Measurements from ENCODE around the gene MSI2.

- TF ChIP-seq, protein P1, sequence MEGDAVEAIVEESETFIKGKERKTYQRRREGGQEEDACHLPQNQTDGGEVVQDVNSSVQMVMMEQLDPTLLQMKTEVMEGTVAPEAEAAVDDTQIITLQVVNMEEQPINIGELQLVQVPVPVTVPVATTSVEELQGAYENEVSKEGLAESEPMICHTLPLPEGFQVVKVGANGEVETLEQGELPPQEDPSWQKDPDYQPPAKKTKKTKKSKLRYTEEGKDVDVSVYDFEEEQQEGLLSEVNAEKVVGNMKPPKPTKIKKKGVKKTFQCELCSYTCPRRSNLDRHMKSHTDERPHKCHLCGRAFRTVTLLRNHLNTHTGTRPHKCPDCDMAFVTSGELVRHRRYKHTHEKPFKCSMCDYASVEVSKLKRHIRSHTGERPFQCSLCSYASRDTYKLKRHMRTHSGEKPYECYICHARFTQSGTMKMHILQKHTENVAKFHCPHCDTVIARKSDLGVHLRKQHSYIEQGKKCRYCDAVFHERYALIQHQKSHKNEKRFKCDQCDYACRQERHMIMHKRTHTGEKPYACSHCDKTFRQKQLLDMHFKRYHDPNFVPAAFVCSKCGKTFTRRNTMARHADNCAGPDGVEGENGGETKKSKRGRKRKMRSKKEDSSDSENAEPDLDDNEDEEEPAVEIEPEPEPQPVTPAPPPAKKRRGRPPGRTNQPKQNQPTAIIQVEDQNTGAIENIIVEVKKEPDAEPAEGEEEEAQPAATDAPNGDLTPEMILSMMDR (IDR thresholded peaks at IDR 0.05; ENCODE audit: low read length): no peak
- TF ChIP-seq EZH2 (IDR thresholded peaks at IDR 0.05; ENCODE audit: borderline replicate concordance, low read length): no peak
These were observed 21.7 kb downstream of the MSI2 start for GRCh38 chr17:57277923-57278604.
